Neural progenitor cell (in vitro differentiated cells): Measurements from ENCODE around the gene GH1. TPM values are rescaled to one million over a fixed set of nuclear protein-coding genes. Genes with fewer than 3 reads are reported as not detected.
A peak's percentile ranks its signal among the peaks of the same experiment; 100 is the strongest.
"Not testable (repeated sequence)": the region's sequence is repeated elsewhere in the genome, so short reads cannot be mapped to it uniquely, and the experiment has no call there.

Source experiments
- DNase-seq: peaks from one replicate; pipeline ENCODE4 v3.0.0-alpha.2; 2016; ENCODE audit warnings: low spot score
- H2AFZ ChIP-seq: fragments of 200-600 bp; sonication (generic); replicated peaks from 2 replicates; pipeline ENCODE4 v1.6.1; 2016; ENCODE audit warnings: antibody characterized with exemption
- H3F3A ChIP-seq: fragments of 200-600 bp; sonication (generic); 2 replicates; pipeline ENCODE4 v1.6.1; 2016; ENCODE audit warnings: antibody characterized with exemption, low read depth
- H3K27ac ChIP-seq: fragments of 200-600 bp; sonication (generic); 2 replicates; pipeline ENCODE4 v1.5.1; 2016; ENCODE audit warnings: mild to moderate bottlenecking
- H3K27me3 ChIP-seq: fragments of 200-600 bp; sonication (generic); 2 replicates; pipeline ENCODE4 v1.6.1; 2016; ENCODE audit warnings: mild to moderate bottlenecking, moderate library complexity
- H3K36me3 ChIP-seq: fragments of 200-600 bp; sonication (generic); 2 replicates; pipeline ENCODE4 v1.5.1; 2016
- H3K4me1 ChIP-seq: fragments of 200-600 bp; sonication (generic); 2 replicates; pipeline ENCODE4 v1.6.1; 2016; ENCODE audit warnings: mixed run types
- H3K4me2 ChIP-seq: fragments of 200-600 bp; sonication (generic); 2 replicates; pipeline ENCODE4 v1.6.1; 2016
- H3K4me3 ChIP-seq: fragments of 200-600 bp; sonication (generic); 2 replicates; pipeline ENCODE4 v1.5.1; 2016
- H3K79me2 ChIP-seq: fragments of 200-600 bp; sonication (generic); 2 replicates; pipeline ENCODE4 v1.6.1; 2016; ENCODE audit warnings: low read depth
- H3K9ac ChIP-seq: fragments of 200-600 bp; sonication (generic); 2 replicates; pipeline ENCODE4 v1.6.1; 2016
- H3K9me3 ChIP-seq: fragments of 200-600 bp; sonication (generic); 2 replicates; pipeline ENCODE4 v1.5.1; 2016; ENCODE audit warnings: low read depth
- H4K20me1 ChIP-seq: fragments of 200-600 bp; sonication (generic); 2 replicates; pipeline ENCODE4 v1.6.1; 2016; ENCODE audit warnings: low read depth
- H3K27ac Mint-ChIP-seq: 3 replicates; pipeline ENCODE4 v1.8.0; 2021; ENCODE audit warnings: mixed read lengths
- H3K27me3 Mint-ChIP-seq: 2 replicates; pipeline ENCODE4 v1.8.0; 2022; ENCODE audit warnings: low read depth, mild to moderate bottlenecking, inconsistent platforms, moderate library complexity, mixed read lengths; ENCODE audit not compliant: insufficient read depth
- H3K36me3 Mint-ChIP-seq: 3 replicates; pipeline ENCODE4 v1.8.0; 2021; ENCODE audit warnings: mixed read lengths
- H3K4me1 Mint-ChIP-seq: 3 replicates; pipeline ENCODE4 v1.8.0; 2021; ENCODE audit warnings: mixed read lengths
- H3K4me3 Mint-ChIP-seq: 3 replicates; pipeline ENCODE4 v1.8.0; 2021; ENCODE audit warnings: mild to moderate bottlenecking, moderate library complexity, mixed read lengths
- H3K9me3 Mint-ChIP-seq: 3 replicates; pipeline ENCODE4 v1.8.0; 2020; ENCODE audit warnings: mixed read lengths
- CTCF ChIP-seq: fragments of 200-600 bp; sonication (generic); IDR thresholded peaks from 2 replicates; pipeline ENCODE4 v1.5.1; 2017; ENCODE audit warnings: antibody characterized with exemption, mild to moderate bottlenecking
- EZH2 ChIP-seq: fragments of 200-600 bp; sonication (generic); IDR thresholded peaks from 2 replicates; pipeline ENCODE4 v1.6.1; 2017; ENCODE audit warnings: antibody characterized with exemption, mild to moderate bottlenecking, moderate library complexity
- EZH2phosphoT487 ChIP-seq: fragments of 200-600 bp; sonication (generic); IDR thresholded peaks from 2 replicates; pipeline ENCODE4 v1.6.1; 2017; ENCODE audit warnings: antibody characterized with exemption
- total RNA-seq: library from RNA; depleted of rRNA; stranded (reverse); fragments of >200 nt; gene quantifications from 2 replicates; pipeline ENCODE4 v1.2.3, GENCODE V29; 2015; ENCODE audit warnings: low replicate concordance

Gene GH1
- total RNA-seq = not detected in 2 replicates

- Histone ChIP-seq H3K4me2 (peak within 1 kb of the TSS; percentile 49), H2AFZ (peak within 1 kb of the TSS; percentile 89)
- not testable (repeated sequence) for H3K4me1 ChIP-seq, H3K79me2 ChIP-seq, H3K36me3 Mint-ChIP-seq, H3K9me3 ChIP-seq, H3F3A ChIP-seq, H3K36me3 ChIP-seq, H4K20me1 ChIP-seq, DNase-seq, H3K27ac ChIP-seq, H3K4me3 Mint-ChIP-seq, H3K27ac Mint-ChIP-seq, H3K9ac ChIP-seq, H3K4me3 ChIP-seq, H3K27me3 ChIP-seq, H3K9me3 Mint-ChIP-seq
- H3K4me1 Mint-ChIP-seq = peaks cover 11% of the 10 kb centered on the region
- H3K27me3 Mint-ChIP-seq = peaks cover 13% of the 10 kb centered on the region
These were observed at the start of gene GH1 for GRCh38 chr17:63918789-63919305. Gene GH1, minus strand, starts transcription at chr17:63918839. Its CDS starts 63 bp downstream, at chr17:63918776.

GRCh38 chr17:63967953-63968352, 49.3 kb upstream of the GH1 start:
- Histone ChIP-seq H3K9me3 (no peaks in the 10 kb centered on the region), H3K9ac (no peak overlapping the region), H3K27me3 (no peaks in the 10 kb centered on the region), H3F3A (no peaks in the 10 kb centered on the region), H2AFZ (no peak overlapping the region), H3K4me1 (no peaks in the 10 kb centered on the region), H3K79me2 (no peaks in the 10 kb centered on the region), H3K4me2 (no peak overlapping the region), H4K20me1 (no peaks in the 10 kb centered on the region), H3K4me3 (no peak overlapping the region), H3K36me3 (no peaks in the 10 kb centered on the region), H3K27ac (no peak overlapping the region)
- Mint-ChIP-seq H3K27ac (no peak overlapping the region), H3K27me3 (peaks cover 7% of the 10 kb centered on the region), H3K36me3 (no peaks in the 10 kb centered on the region), H3K4me1 (peaks cover 3% of the 10 kb centered on the region), H3K4me3 (no peak overlapping the region), H3K9me3 (no peaks in the 10 kb centered on the region)
- DNase-seq = no peak
- TF ChIP-seq EZH2 = no peak
- TF ChIP-seq EZH2phosphoT487 = no peak
- TF ChIP-seq CTCF = no peak

GRCh38 chr17:63966646-63967264, 48.1 kb upstream of the GH1 start:
- H3K27ac Mint-ChIP-seq = no peak overlapping the region
- TF ChIP-seq CTCF (no peak), EZH2phosphoT487 (no peak), EZH2 (no peak)
- Histone ChIP-seq H3K27ac (no peak overlapping the region), H4K20me1 (no peaks in the 10 kb centered on the region), H3K27me3 (no peaks in the 10 kb centered on the region), H3K4me2 (no peak overlapping the region), H3K79me2 (no peaks in the 10 kb centered on the region), H3K36me3 (no peaks in the 10 kb centered on the region), H3K4me3 (no peak overlapping the region), H3K9ac (no peak overlapping the region), H3K4me1 (peaks cover 7% of the 10 kb centered on the region), H3K9me3 (no peaks in the 10 kb centered on the region), H2AFZ (no peak overlapping the region), H3F3A (peaks cover 4% of the 10 kb centered on the region)
- no peaks in the 10 kb centered on the region for H3K36me3 Mint-ChIP-seq
- no peaks in the 10 kb centered on the region for H3K9me3 Mint-ChIP-seq
- peaks cover 7% of the 10 kb centered on the region for H3K4me1 Mint-ChIP-seq
- no peak overlapping the region for H3K4me3 Mint-ChIP-seq
- H3K27me3 Mint-ChIP-seq = peaks cover 9% of the 10 kb centered on the region
- no peak for DNase-seq

GRCh38 chr17:63963123-63963522, 44.5 kb upstream of the GH1 start:
- Mint-ChIP-seq H3K27me3 (peaks cover 9% of the 10 kb centered on the region), H3K4me3 (no peak overlapping the region), H3K9me3 (no peaks in the 10 kb centered on the region), H3K36me3 (no peaks in the 10 kb centered on the region), H3K4me1 (peaks cover 12% of the 10 kb centered on the region), H3K27ac (peak overlapping the region; percentile 0)
- no peaks in the 10 kb centered on the region for H3K79me2 ChIP-seq
- H2AFZ ChIP-seq = no peak overlapping the region
- H3K4me3 ChIP-seq = no peak overlapping the region
- TF ChIP-seq EZH2 = no peak
- TF ChIP-seq EZH2phosphoT487 = no peak
- TF ChIP-seq CTCF = no peak
- H3K4me2 ChIP-seq = no peak overlapping the region
- no peak overlapping the region for H3K9ac ChIP-seq
- no peak for DNase-seq
- H4K20me1 ChIP-seq = no peaks in the 10 kb centered on the region
- no peak overlapping the region for H3K27ac ChIP-seq
- no peaks in the 10 kb centered on the region for H3K36me3 ChIP-seq
- no peaks in the 10 kb centered on the region for H3K27me3 ChIP-seq
- H3K9me3 ChIP-seq = no peaks in the 10 kb centered on the region
- H3F3A ChIP-seq = peaks cover 17% of the 10 kb centered on the region
- H3K4me1 ChIP-seq = peaks cover 23% of the 10 kb centered on the region
